HG03196 (cell line): ENCODE results near the gene GPC3.
"Not testable (repeated sequence)": the region's sequence is repeated elsewhere in the genome, so short reads cannot be mapped to it uniquely, and the experiment has no call there.

Source experiments
- ATAC-seq: cut with Tn5 transposase; IDR thresholded peaks from one replicate; pipeline ENCODE4 v1.9.1; 2021; ENCODE audit not compliant: unreplicated experiment

GPC3 gene

DNA sequence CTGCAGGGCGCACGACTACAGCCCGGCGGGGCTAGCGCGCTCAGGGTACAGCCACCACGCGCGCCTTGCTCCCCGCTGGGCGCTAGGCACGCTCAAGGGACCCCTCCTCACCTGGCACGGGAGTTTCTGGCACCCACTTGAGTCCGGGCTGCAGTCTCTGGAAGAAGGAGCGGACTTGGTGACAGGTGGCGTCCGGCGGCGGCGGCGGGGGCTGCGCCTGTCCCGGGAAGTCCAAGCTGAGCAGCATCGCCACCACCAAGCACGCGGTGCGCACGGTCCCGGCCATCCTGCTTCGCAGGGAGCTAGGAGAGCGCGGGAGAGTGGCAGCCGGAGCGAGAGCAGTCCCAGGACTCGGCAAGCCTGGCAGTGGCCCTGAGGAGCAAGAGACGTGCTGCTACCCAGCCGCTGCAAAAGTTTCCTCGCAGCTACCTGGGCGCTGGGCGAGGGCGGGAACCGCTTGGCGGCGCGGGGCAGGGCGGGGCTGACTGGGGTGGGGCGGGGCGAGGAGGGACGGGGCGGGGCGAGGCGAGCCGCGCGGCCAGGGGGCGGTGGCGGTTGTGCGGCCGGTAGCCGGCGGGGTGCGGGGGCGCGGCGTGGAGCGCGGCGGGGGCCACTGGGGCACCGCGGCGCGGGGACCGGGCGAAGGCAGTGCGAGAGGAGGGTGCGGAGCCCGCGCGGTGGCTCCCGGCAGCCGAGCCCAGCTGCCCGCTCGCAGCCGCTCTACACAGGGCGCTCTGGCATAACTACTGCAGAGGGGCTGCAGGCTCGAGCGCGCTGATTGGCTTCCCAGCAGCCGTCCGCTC is at the start of gene GPC3:
TSS of gene GPC3 (minus strand) at position 431 of the 803 bp plus-strand sequence.
- ATAC-seq: no peak

DNA sequence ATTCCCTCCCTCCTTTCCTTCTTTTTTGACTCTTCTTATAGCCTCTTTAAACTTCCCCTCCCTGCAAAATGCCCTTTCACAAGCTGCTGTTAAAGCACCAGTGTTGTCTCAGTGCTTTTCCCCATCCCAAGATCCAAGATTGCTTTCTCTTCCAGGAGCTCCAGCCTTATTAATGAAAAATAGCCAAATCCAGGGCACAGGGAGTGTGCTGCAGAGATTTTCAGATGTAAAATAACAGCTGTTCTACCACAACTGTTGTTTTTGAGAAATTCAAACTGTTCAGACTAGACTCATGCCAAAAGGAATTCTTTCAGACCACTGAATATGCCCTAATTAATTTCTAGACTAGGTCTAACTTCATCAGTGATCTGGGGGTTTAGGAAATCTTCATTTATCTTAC is 47.0 kb upstream of the GPC3 start:
- no peak for ATAC-seq

GRCh38 chrX:134026565-134027311 is 41.3 kb upstream of the GPC3 start:
- ATAC-seq: no peak

DNA sequence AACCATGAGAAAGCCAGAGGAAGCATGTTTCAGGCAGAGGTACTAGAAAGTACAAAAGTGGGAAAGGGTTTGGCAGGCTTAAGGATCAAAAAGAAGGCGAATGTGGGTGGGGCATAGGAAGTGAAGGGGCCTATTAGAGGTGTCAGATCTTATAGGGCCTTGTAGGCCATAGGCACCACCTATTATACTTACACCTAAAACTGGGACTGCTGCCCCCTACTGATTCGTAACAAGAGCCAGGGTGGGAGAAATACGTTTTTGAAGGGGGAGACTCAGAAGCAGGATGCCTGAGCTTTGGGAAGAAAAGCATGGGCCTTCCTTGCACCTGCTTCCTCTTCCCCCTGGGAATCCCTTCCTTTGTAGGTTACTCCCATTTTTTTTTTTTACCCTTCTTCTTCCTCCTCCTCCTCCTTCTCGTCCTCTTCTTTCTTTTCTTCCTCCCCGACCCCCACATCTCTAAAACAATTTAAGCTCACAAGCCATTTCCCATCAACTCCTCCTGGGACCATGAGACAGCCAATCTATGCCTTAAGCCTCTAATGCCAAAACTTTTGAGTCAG is 40.7 kb upstream of the GPC3 start:
- ATAC-seq: no peak

DNA sequence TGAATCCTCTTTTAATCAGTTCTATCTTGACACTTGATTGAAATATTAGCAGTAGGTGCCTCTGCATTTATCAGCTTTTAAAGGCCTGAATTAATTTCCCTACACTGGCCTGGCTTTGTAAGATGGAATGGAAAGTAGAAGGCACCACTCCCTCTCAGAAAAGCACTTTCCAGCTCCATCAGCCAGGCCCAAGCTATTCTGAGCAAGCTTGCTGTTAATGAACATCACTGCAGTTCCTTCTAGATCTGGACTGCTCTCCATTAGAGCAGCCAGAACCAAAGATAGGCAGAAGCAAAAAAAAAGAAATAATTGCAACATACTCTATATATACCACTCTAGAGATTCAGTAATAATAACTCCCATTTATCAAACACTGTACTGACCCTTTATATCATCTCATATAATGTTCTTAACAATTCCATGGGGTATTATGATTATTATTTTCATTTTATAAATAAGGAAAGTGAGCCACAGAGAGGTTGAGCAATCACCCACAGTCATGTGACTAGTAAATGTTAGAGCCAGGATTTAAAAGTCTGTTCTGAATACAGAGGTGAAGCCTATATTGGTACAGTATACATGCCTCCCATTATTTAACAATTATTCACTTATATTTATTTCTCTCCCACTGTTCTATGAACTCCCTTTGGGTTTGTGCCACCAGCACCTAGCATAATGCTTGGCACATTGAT is 39.4 kb upstream of the GPC3 start:
- ATAC-seq: no peak

DNA sequence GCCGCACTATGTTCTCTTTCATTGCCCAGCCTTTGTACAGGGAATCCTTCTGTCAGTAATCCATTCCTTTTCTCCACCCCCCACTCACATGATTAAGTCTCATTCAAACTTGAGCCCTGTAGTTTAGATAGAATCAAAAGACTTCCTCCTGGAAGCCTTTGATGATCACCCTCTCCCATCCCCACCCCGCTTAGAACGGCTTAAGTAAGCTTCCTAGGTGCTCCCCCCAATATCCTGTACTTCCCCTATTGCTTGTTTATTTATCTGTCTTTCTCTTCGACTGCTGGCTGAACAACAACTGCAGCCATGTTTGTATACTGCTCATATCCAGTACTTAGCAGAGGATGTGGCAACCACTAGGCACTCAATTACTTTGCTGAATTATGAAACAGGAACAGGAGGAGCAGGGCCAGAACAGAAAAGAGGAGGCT is 38.5 kb upstream of the GPC3 start:
- no peak for ATAC-seq

DNA sequence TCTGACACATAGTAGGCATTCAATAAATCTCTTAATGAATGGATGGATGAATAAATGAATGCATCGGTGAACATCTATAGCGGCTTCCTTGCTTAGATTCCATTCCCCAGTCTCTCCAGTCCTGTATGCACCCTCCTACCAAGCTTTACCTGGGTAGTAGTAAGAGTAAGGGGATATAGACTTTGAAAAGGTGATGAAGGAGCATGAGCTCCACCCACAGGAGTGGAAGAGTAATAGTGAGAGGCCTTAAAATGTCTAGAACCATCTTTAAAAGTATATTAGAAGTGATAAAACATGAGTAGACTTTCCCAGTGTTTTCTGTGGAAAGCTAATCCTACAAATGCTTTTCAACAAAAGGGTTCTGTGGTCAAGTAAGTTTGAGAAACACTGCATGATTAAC is 35.5 kb upstream of the GPC3 start:
- no peak for ATAC-seq

- no peak for ATAC-seq
Measured at GRCh38 chrX:134019567-134020206, 34.3 kb upstream of the GPC3 start.

GRCh38 chrX:134016309-134016708 is 30.9 kb upstream of the GPC3 start:
- not testable (repeated sequence) for ATAC-seq

DNA sequence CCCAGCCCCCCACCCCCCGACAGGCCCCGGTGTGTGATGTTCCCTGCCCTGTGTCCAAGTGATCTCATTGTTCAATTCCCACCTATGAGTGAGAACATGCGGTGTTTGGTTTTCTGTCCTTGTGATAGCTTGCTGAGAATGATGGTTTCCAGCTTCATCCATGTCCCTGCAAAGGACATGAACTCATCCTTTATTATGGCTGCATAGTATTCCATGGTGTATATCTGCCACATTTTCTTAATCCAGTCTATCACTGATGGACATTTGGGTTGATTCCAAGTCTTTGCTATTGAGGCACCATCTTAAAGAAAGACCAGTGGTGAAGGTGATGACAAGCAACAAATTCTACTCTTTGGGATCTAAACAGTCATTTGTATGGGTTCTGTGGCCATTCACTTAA is 30.1 kb upstream of the GPC3 start:
- ATAC-seq: not testable (repeated sequence)

- ATAC-seq: no peak
Measured at GRCh38 chrX:134013524-134013923, 28.1 kb upstream of the GPC3 start.

DNA sequence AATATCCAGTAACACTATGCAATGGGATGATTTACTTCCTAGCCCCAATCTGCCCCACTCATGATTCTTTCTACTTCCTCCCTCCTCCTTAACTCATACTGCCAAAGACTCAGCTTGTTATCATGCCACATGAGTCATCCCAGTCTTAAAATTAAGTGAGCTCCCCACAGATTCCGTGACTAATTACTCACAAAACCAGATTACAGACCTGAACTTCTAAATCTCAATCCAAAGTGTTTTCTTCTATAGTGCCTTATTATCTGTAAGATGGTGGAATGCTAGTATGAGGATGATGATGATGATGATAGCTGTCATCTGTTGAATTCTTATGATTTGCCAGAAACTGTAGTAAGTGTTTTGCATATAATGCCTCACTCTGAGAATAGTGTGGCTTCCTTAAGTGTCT is 27.7 kb upstream of the GPC3 start:
- ATAC-seq: no peak

DNA sequence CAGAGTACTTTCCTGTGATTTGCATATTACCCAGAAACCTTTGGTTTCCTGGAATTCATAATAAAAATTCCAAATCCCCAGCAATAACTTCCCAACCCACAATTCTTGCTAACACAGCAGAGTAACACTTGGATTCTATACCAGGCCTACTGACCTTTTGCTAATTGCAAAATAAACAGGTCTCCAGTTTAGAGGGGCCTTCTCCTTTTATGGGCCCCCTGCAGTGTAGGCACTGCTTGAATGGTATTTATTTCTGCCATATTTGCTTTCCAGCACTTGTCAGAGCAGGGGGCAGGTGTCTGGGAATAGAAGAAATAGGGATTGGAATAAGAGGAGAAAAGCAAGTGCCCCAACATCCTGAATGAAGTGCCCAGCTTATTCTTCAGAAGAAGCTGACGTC is 25.3 kb upstream of the GPC3 start:
- no peak for ATAC-seq

- ATAC-seq: no peak
Measured at GRCh38 chrX:134007716-134008115, 22.3 kb upstream of the GPC3 start.

DNA sequence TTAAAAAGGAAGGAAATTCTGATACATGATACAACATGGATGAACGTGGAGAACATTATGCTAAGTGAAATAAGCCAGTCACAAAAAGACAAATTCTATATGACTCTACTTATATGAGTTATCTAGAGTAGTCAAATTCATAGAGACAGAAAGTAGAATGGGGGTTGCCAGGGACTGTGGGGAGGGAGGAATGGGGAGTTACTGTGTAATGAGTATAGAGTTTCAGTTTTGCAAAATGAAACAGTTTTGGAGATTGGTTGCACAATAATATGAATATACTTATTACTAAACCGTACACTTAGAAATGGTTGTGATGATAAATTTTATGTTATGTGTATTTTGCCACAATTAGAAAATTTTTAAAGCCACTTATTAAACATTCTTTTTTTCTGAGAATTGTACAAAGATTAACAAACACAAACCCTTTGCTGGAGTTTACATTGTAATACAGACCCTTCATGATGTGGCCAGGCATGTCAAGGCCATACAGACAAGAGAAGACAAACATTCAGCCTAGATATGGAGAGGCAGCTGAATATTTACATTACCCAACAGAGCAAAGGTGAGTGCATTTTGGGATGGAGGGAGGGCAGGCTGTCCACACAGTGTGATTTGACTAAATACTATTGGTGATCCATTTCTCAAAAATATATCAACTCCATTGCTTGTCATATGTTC is 21.2 kb upstream of the GPC3 start:
- peak; percentile 53 for ATAC-seq

GRCh38 chrX:134004084-134004483 is 18.7 kb upstream of the GPC3 start:
- no peak for ATAC-seq

- no peak for ATAC-seq
Measured at GRCh38 chrX:134002921-134003615, 17.7 kb upstream of the GPC3 start.

DNA sequence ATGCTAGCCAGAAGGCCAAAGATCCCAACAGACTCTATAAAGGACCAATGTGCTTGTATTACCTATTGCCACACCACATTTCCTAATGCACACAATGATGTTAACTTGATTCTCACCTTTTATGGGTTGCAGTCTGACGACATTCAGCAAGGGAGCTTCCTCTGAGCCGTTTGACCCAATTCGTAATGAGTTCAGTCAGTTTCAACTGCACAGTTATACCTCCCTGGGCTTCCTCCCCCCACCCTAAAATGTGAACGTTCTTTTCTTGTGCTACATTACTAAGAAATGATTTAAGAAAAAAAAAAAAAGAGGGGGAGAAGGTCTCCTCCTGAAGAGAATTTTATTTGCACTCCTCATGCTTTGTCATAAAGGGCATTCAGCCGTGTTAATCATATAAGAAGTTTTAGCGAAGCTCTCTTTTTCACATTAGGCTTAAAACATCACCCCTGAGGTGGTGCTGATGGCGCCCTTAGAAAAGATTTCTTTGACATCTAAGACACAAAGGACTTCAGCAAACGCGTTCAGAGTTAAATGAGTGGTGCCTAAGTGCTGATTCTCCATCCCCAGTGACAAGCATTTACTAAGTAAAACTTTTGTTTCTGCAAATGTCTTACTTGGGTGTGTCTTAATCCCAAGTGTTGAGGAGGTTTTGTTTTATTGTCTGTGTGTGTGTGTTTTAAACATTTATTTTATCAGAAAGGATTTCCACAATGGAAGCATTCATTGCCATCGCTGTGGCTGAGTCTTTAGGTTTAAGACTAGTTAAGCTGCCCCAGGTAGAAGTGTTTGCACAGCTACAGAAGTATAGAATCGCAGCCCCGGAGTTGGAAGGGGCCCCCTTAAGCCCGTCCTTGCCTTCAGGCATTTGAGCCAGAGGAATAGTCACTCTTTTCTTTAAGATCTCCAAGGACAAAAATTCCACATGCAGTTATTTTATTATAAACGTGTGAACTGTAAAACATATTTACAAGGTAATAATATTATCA is 15.2 kb upstream of the GPC3 start:
- ATAC-seq: no peak
